OCI-LY7 (cell line): Measurements from ENCODE around the gene TPSB2.

ENCODE experiments used
- EZH2phosphoT487 ChIP-seq: fragments of 200-600 bp; sonication (generic); IDR thresholded peaks from 2 replicates; pipeline ENCODE4 v1.6.1; 2018; ENCODE audit warnings: low read depth, borderline replicate concordance, mild to moderate bottlenecking, mixed run types, antibody characterized with exemption, low read length, moderate library complexity, mixed read lengths
- TF ChIP-seq, protein P1 (sequence below): fragments of 200-600 bp; sonication (generic); conservative IDR thresholded peaks from 2 replicates; pipeline ENCODE4 v1.5.1; 2014; ENCODE audit warnings: mild to moderate bottlenecking, antibody characterized with exemption, low read length, moderate library complexity, mixed read lengths

DNA sequence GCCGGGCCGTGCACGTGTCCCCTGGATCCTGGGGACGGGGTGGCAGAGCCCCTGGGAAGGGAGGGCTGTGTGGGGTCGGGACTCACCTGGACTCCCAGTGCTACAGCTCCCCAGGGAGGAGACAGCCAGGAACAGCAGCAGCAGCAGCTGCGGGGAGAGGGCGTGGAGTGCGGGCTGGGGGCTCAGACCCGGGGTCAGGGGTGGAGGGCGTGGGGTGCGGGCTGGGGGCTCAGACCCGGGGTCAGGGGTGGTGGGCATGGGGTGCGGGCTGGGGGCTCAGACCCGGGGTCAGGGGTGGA is 46.5 kb upstream of the TPSB2 start:
- TF ChIP-seq, protein P1, sequence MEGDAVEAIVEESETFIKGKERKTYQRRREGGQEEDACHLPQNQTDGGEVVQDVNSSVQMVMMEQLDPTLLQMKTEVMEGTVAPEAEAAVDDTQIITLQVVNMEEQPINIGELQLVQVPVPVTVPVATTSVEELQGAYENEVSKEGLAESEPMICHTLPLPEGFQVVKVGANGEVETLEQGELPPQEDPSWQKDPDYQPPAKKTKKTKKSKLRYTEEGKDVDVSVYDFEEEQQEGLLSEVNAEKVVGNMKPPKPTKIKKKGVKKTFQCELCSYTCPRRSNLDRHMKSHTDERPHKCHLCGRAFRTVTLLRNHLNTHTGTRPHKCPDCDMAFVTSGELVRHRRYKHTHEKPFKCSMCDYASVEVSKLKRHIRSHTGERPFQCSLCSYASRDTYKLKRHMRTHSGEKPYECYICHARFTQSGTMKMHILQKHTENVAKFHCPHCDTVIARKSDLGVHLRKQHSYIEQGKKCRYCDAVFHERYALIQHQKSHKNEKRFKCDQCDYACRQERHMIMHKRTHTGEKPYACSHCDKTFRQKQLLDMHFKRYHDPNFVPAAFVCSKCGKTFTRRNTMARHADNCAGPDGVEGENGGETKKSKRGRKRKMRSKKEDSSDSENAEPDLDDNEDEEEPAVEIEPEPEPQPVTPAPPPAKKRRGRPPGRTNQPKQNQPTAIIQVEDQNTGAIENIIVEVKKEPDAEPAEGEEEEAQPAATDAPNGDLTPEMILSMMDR = no peak
- no peak for TF ChIP-seq EZH2phosphoT487
